ENCODE data around the gene SLC29A1.

SLC29A1 gene

GRCh38 chr6:44268095-44268628 lies 44.8 kb downstream of the SLC29A1 start:
- peak in 1 of 2 donors; percentile 60 for DNase-seq (ENCODE audit: low read depth in 2 of 2)

GRCh38 chr6:44269178-44269920 lies 46.0 kb downstream of the SLC29A1 start:
- no peak for DNase-seq (ENCODE audit: low read depth in 2 of 2)

- no peak for DNase-seq (ENCODE audit: low read depth in 2 of 2)
Measured at GRCh38 chr6:44269921-44270525, 46.6 kb downstream of the SLC29A1 start, which contains the start of gene TMEM151B. Gene TMEM151B (plus strand): TSS chr6:44270450. CDS start chr6:44270743, 293 bp downstream.

GRCh38 chr6:44270526-44271405 lies 47.4 kb downstream of the SLC29A1 start:
- no peak for DNase-seq (ENCODE audit: low read depth in 2 of 2)

- no peak for DNase-seq (ENCODE audit: low read depth in 2 of 2)
Measured at GRCh38 chr6:44271406-44271723, 48.0 kb downstream of the SLC29A1 start.

GRCh38 chr6:44271914-44272313 lies 48.5 kb downstream of the SLC29A1 start:
- DNase-seq (ENCODE audit: low read depth in 2 of 2) = no peak

GRCh38 chr6:44272529-44272928 lies 49.1 kb downstream of the SLC29A1 start:
- DNase-seq (ENCODE audit: low read depth in 2 of 2) = no peak

- no peak for DNase-seq (ENCODE audit: low read depth in 2 of 2)
Measured at GRCh38 chr6:44272999-44273566, 49.7 kb downstream of the SLC29A1 start.

GRCh38 chr6:44273617-44274016 lies 50.2 kb downstream of the SLC29A1 start:
- no peak for DNase-seq (ENCODE audit: low read depth in 2 of 2)

- no peak for DNase-seq (ENCODE audit: low read depth in 2 of 2)
Measured at GRCh38 chr6:44275271-44275748, 51.9 kb downstream of the SLC29A1 start.

- no peak for DNase-seq (ENCODE audit: low read depth in 2 of 2)
Measured at GRCh38 chr6:44275749-44276648, 52.6 kb downstream of the SLC29A1 start.

- DNase-seq (ENCODE audit: low read depth in 2 of 2) = no peak
Measured at GRCh38 chr6:44276667-44277640, 53.6 kb downstream of the SLC29A1 start.

- no peak for DNase-seq (ENCODE audit: low read depth in 2 of 2)
Measured at GRCh38 chr6:44277763-44278162, 54.4 kb downstream of the SLC29A1 start.

- DNase-seq (ENCODE audit: low read depth in 2 of 2) = no peak
Measured at GRCh38 chr6:44278315-44278714, 54.9 kb downstream of the SLC29A1 start.

- no peak for DNase-seq (ENCODE audit: low read depth in 2 of 2)
Measured at GRCh38 chr6:44278774-44279697, 55.6 kb downstream of the SLC29A1 start.

All from stimulated activated CD4-positive, alpha-beta T cell treated with anti-CD3 and anti-CD28 coated beads, Interleukin-1b, Interleukin-23, amount 100 ng/mL, for 4 hours (primary cell).